ENCODE measurements around the gene CEP112. TPM values are rescaled to one million over a fixed set of nuclear protein-coding genes. Genes with fewer than 3 reads are reported as not detected.

CEP112 gene
- total and polyA plus RNA-seq, 2 donors (not counting 1 experiment from before 2014, with no cell fraction given), result 5.4 to 6.4 TPM

- Histone ChIP-seq H3K4me1 (ENCODE audit: control insufficient read depth, extremely low read depth, insufficient read depth, low read length) (peaks cover 5% of the 10 kb centered on the region), H3K27ac (ENCODE audit: insufficient read depth, low read length) (no peak overlapping the region), H2AFZ (ENCODE audit: low read length) (no peak overlapping the region), H3K79me2 (ENCODE audit: control insufficient read depth, insufficient read depth, low read length) (no peaks in the 10 kb centered on the region), H3K9ac (ENCODE audit: insufficient read depth, low read length) (no peak overlapping the region), H3K9me3 (ENCODE audit: control insufficient read depth, insufficient read depth, low read depth, low read length) (no peaks in the 10 kb centered on the region), H3K36me3 (ENCODE audit: control insufficient read depth, insufficient read depth, low read length) (no peaks in the 10 kb centered on the region), H3K4me3 (replicated peaks in 1 of 4; ENCODE audit: control extremely low read depth in 1 of 4, insufficient read depth in 1 of 4, low read depth in 3 of 4, low read length in 4 of 4) (no peak overlapping the region), H4K20me1 (ENCODE audit: control insufficient read depth, extremely low read depth, insufficient read depth, low read length) (no peaks in the 10 kb centered on the region), H3K4me2 (ENCODE audit: extremely low read depth, insufficient read depth, low read length) (no peak overlapping the region), H3K27me3 (ENCODE audit: control insufficient read depth, insufficient read depth, low read length) (no peaks in the 10 kb centered on the region)
- DNase-seq (ENCODE audit: low read depth in 2 of 2), result no peak
- no peak for TF ChIP-seq EZH2 (IDR thresholded peaks at IDR 0.05; ENCODE audit: low read length, missing control alignments)
- TF ChIP-seq CTCF (conservative IDR thresholded peaks at IDR 0.05 in 1 of 2, IDR thresholded peaks at IDR 0.05 in 1 of 2; ENCODE audit: low read depth in 1 of 2, low read length in 2 of 2), result no peak
Measured at GRCh38 chr17:65634533-65634932, 557.4 kb downstream of the CEP112 start.

GRCh38 chr17:65633988-65634387 lies 557.9 kb downstream of the CEP112 start:
- no peak overlapping the region for H3K4me2 ChIP-seq (ENCODE audit: extremely low read depth, insufficient read depth, low read length)
- no peaks in the 10 kb centered on the region for H3K27me3 ChIP-seq (ENCODE audit: control insufficient read depth, insufficient read depth, low read length)
- no peaks in the 10 kb centered on the region for H4K20me1 ChIP-seq (ENCODE audit: control insufficient read depth, extremely low read depth, insufficient read depth, low read length)
- no peak overlapping the region for H2AFZ ChIP-seq (ENCODE audit: low read length)
- no peaks in the 10 kb centered on the region for H3K36me3 ChIP-seq (ENCODE audit: control insufficient read depth, insufficient read depth, low read length)
- no peaks in the 10 kb centered on the region for H3K79me2 ChIP-seq (ENCODE audit: control insufficient read depth, insufficient read depth, low read length)
- no peak for DNase-seq (ENCODE audit: low read depth in 2 of 2)
- H3K27ac ChIP-seq (ENCODE audit: insufficient read depth, low read length), result no peak overlapping the region
- TF ChIP-seq CTCF (conservative IDR thresholded peaks at IDR 0.05 in 1 of 2, IDR thresholded peaks at IDR 0.05 in 1 of 2; ENCODE audit: low read depth in 1 of 2, low read length in 2 of 2), result no peak
- TF ChIP-seq EZH2 (IDR thresholded peaks at IDR 0.05; ENCODE audit: low read length, missing control alignments), result no peak
- peaks cover 5% of the 10 kb centered on the region for H3K4me1 ChIP-seq (ENCODE audit: control insufficient read depth, extremely low read depth, insufficient read depth, low read length)
- no peak overlapping the region for H3K4me3 ChIP-seq (replicated peaks in 1 of 4; ENCODE audit: control extremely low read depth in 1 of 4, insufficient read depth in 1 of 4, low read depth in 3 of 4, low read length in 4 of 4)
- no peak overlapping the region for H3K9ac ChIP-seq (ENCODE audit: insufficient read depth, low read length)
- no peaks in the 10 kb centered on the region for H3K9me3 ChIP-seq (ENCODE audit: control insufficient read depth, insufficient read depth, low read depth, low read length)

GRCh38 chr17:65633146-65633881 lies 558.6 kb downstream of the CEP112 start:
- DNase-seq (ENCODE audit: low read depth in 2 of 2), result no peak
- H3K9ac ChIP-seq (ENCODE audit: insufficient read depth, low read length), result no peak overlapping the region
- no peaks in the 10 kb centered on the region for H3K36me3 ChIP-seq (ENCODE audit: control insufficient read depth, insufficient read depth, low read length)
- H2AFZ ChIP-seq (ENCODE audit: low read length), result no peak overlapping the region
- no peak overlapping the region for H3K4me2 ChIP-seq (ENCODE audit: extremely low read depth, insufficient read depth, low read length)
- H3K27ac ChIP-seq (ENCODE audit: insufficient read depth, low read length), result no peak overlapping the region
- TF ChIP-seq EZH2 (IDR thresholded peaks at IDR 0.05; ENCODE audit: low read length, missing control alignments) (no peak), CTCF (conservative IDR thresholded peaks at IDR 0.05 in 1 of 2, IDR thresholded peaks at IDR 0.05 in 1 of 2; ENCODE audit: low read depth in 1 of 2, low read length in 2 of 2) (no peak)
- H3K9me3 ChIP-seq (ENCODE audit: control insufficient read depth, insufficient read depth, low read depth, low read length), result no peaks in the 10 kb centered on the region
- H3K4me3 ChIP-seq (replicated peaks in 1 of 4; ENCODE audit: control extremely low read depth in 1 of 4, insufficient read depth in 1 of 4, low read depth in 3 of 4, low read length in 4 of 4), result no peak overlapping the region
- no peaks in the 10 kb centered on the region for H3K27me3 ChIP-seq (ENCODE audit: control insufficient read depth, insufficient read depth, low read length)
- no peaks in the 10 kb centered on the region for H4K20me1 ChIP-seq (ENCODE audit: control insufficient read depth, extremely low read depth, insufficient read depth, low read length)
- H3K79me2 ChIP-seq (ENCODE audit: control insufficient read depth, insufficient read depth, low read length), result no peaks in the 10 kb centered on the region
- H3K4me1 ChIP-seq (ENCODE audit: control insufficient read depth, extremely low read depth, insufficient read depth, low read length), result no peaks in the 10 kb centered on the region

Measured in fibroblast of lung (primary cell).